ENCODE results near the gene HS3ST6. TPM values are rescaled to one million over a fixed set of nuclear protein-coding genes. Genes with fewer than 3 reads are reported as not detected.

The HS3ST6 gene
- total RNA-seq, 4 donors from 2014 or later: not detected

DNA sequence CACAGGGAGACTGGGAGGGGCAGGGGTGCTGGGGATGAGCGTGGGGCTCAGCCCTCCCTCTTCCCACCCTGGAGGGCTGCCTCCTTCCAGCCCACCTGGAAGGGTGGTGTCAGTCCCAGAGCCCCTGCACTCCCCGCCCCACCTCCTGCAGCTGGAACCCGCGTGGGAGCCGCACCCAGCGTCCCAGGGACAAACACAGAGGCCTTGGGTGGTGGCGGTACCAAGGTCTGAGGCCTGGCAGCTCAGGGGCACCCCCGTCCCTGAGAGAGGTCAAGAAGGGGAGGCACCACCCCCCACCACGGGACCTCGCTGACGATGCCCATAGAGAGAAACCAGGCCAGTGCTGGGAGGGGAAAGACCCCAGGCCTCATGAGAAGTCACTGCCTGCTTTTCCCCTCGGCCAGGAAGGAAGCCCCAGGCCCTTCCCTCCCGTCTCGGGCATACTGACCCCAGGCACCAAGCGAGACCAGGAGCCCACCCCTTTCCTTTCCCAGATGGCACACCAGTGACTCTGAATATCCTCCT is 4.1 kb downstream of the HS3ST6 start:
- Histone ChIP-seq H3K27me3 (peaks cover 0 to 20% of the 10 kb centered on the region in 2 donors), H3K4me3 (no peak overlapping the region), H3K36me3 (no peaks in the 10 kb centered on the region), H3K27ac (peak overlapping the region in 2 of 4 donors; percentile 12 to 65), H3K9me3 (no peaks in the 10 kb centered on the region), H3K4me1 (peaks cover 0 to 21% (median 4%) of the 10 kb centered on the region in 4 donors)
- DNase-seq: peak in 2 of 3 donors; percentile 56 to 61
- TF ChIP-seq, protein P1, sequence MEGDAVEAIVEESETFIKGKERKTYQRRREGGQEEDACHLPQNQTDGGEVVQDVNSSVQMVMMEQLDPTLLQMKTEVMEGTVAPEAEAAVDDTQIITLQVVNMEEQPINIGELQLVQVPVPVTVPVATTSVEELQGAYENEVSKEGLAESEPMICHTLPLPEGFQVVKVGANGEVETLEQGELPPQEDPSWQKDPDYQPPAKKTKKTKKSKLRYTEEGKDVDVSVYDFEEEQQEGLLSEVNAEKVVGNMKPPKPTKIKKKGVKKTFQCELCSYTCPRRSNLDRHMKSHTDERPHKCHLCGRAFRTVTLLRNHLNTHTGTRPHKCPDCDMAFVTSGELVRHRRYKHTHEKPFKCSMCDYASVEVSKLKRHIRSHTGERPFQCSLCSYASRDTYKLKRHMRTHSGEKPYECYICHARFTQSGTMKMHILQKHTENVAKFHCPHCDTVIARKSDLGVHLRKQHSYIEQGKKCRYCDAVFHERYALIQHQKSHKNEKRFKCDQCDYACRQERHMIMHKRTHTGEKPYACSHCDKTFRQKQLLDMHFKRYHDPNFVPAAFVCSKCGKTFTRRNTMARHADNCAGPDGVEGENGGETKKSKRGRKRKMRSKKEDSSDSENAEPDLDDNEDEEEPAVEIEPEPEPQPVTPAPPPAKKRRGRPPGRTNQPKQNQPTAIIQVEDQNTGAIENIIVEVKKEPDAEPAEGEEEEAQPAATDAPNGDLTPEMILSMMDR (IDR thresholded peaks at IDR 0.05): no peak
- TF ChIP-seq POLR2A (IDR thresholded peaks at IDR 0.05): no peak

DNA sequence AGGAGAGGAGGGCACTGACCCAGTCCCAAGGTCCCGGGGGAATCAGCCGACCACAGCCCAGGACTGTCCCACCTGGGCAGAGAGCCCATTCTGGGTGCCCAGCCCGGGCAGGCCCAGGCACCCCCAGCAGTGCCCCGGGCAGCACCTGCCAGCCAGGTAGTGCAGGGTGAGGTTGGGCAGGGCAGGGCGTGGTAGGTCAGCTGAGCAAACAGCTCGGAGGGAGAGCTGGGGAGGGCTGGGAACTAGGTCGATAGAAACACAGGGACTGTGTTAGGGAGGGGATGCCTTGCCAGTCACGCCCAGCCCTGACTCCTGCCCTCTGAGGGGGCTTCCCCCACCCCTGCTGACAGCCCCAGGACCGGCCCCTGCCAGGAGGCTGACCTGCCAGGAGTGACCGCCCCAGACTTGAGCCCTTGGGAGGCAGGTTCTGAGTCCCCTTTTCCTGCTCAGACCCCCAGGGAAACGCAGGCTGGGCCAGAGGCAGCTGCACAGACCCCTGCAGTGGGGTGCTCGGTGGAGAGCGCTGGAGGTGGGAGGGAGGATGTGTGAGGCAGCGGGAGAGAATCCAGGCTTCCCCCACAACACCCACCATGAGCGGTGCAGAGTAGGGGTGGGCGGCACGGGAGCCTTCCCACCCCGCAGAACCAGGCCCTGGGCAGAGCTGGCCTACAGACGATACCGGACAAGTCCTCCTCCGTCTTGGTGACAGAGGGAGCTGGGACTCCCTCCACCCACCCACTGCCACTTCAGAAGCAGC is 4.7 kb downstream of the HS3ST6 start:
- H3K9me3 ChIP-seq: no peaks in the 10 kb centered on the region
- peak in 2 of 3 donors; percentile 87 to 90 for DNase-seq
- TF ChIP-seq, protein P1 (IDR thresholded peaks at IDR 0.05): no peak
- peak in 1 of 2 donors; percentile 25 for TF ChIP-seq POLR2A (IDR thresholded peaks at IDR 0.05)
- no peak overlapping the region for H3K4me3 ChIP-seq
- H3K27ac ChIP-seq: peak overlapping the region in 3 of 4 donors; percentile 12 to 65 (median 38)
- H3K4me1 ChIP-seq: peaks cover 0 to 18% (median 4%) of the 10 kb centered on the region in 4 donors
- peaks cover 0 to 14% of the 10 kb centered on the region in 2 donors for H3K27me3 ChIP-seq
- H3K36me3 ChIP-seq: no peaks in the 10 kb centered on the region

DNA sequence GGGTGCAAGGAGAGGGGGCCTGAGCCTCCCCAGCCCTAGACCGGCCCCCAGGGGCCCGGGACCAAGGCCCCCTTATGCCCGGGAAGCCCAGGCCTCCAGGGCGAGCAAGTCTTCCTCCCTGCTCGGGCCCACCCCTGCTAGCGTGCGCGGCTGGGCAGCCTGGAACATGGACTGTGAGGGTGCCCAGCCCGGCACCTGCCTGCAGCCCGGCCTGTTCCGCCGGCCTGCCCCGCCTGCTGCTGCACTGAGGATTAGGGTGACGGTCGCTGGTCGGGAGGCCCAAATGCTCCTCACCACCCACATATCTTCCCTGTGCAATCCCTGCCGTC is 6.0 kb downstream of the HS3ST6 start:
- Histone ChIP-seq H3K4me1 (peaks cover 0 to 8% (median 4%) of the 10 kb centered on the region in 4 donors), H3K9me3 (no peaks in the 10 kb centered on the region), H3K36me3 (no peaks in the 10 kb centered on the region), H3K4me3 (no peak overlapping the region), H3K27ac (no peak overlapping the region), H3K27me3 (peaks cover 0 to 6% of the 10 kb centered on the region in 2 donors)
- TF ChIP-seq POLR2A (IDR thresholded peaks at IDR 0.05): no peak
- TF ChIP-seq, protein P1 (IDR thresholded peaks at IDR 0.05): no peak
- peak in 1 of 3 donors; percentile 50 for DNase-seq

DNA sequence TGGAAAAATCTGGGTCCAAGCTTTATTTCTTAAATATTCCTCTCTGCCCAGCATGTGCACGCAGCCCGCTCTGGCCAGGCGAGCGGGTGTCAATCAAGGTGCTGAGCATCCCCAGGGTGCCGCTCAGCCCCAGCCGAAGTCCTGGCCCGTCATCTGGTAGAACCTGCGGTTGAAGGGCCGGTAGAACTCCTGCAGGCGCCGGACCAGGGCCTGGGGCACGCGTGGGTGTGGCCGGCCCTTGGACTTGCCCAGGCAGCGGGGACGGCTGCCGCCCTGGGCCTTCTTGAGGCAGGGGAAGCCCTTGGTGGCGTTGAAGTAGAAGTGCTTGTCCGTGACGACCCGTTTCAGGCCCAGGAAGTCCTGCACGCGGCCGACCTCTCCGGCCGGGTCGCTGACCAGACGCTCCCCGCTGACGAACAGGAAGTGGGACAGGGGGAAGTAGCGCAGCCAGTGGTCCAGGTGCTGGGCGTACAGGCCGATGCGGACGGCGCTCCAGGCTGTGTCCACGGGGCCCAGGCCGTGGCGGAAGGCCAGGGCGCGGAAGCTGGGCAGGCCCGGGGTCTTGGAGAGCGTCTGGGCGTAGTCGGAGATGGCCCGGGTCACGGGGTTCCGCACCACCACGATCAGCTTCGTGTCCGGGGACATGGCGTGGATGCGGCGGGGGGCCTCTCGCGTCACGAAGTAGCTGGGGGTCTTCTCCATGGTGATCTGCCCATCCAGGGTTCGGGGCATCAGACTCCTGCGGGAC is 6.6 kb downstream of the HS3ST6 start:
- Histone ChIP-seq H3K27ac (no peak overlapping the region), H3K36me3 (no peaks in the 10 kb centered on the region), H3K9me3 (no peaks in the 10 kb centered on the region), H3K4me1 (peaks cover 0 to 7% (median 4%) of the 10 kb centered on the region in 4 donors), H3K27me3 (peaks cover 0 to under 1% of the 10 kb centered on the region in 2 donors), H3K4me3 (no peak overlapping the region)
- DNase-seq: peak in 1 of 3 donors; percentile 48
- TF ChIP-seq POLR2A (IDR thresholded peaks at IDR 0.05): no peak
- TF ChIP-seq, protein P1 (IDR thresholded peaks at IDR 0.05): no peak

DNA sequence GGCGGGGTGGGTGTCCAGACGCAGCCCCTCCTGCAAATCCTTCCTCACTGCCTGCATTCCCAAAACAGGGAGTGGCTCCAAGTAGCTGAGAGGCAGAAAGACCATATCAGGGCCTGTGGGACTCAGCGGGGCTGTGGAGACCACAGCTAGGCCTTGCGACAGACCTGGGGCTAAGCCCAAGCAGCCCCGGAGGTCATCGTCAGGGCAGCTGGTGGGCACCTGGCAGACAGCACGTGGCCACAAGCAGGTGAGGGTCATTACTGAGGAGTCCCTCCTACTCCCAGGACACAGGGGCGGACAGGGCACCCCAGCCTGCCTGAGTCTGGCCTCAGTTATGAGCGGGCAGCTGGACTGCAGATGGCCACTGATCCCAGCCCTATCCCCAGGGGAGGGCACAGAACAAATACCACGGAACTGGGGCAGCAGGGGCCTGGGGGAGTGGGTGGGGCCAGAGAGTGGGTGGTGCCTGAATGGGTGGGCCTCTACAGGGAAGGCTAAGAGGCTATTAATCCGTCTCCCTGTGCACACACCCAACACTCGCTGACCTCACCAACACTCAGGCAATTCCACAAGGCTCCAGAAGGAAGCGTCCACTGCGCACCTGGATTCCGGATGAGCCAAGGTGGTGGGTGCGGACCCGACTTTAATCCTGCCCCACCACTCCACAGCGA is 8.5 kb downstream of the HS3ST6 start:
- TF ChIP-seq POLR2A (IDR thresholded peaks at IDR 0.05): no peak
- TF ChIP-seq, protein P1 (IDR thresholded peaks at IDR 0.05): no peak
- Histone ChIP-seq H3K27ac (no peak overlapping the region), H3K36me3 (no peaks in the 10 kb centered on the region), H3K9me3 (no peaks in the 10 kb centered on the region), H3K4me1 (peaks cover 0 to 7% (median 4%) of the 10 kb centered on the region in 4 donors), H3K27me3 (no peaks in the 10 kb centered on the region), H3K4me3 (no peak overlapping the region)
- peak in 2 of 3 donors; percentile 50 to 63 for DNase-seq

Data from Peyer's patch (tissue), 4 donors.